A549 (cell line): ENCODE data around the gene RIPPLY3.

ENCODE experiments used
- CHD2 ChIP-seq: fragments of 150-350 bp; IDR thresholded peaks from 2 replicates; pipeline ENCODE4 v1.6.1; 2014; ENCODE audit warnings: low read length; ENCODE audit not compliant: partially characterized antibody
- EP300 ChIP-seq, 2 experiments: fragments of >200 bp; sonication (Bioruptor Twin); formaldehyde crosslinking; IDR thresholded peaks; 2 replicates in 1 of 2; 3 replicates in 1 of 2; pipeline ENCODE4 v1.6.1; 2016 to 2017
- FOSL2 ChIP-seq, 2 experiments: fragments of 450-650 bp in 1 of 2; fragments of >200 bp in 1 of 2; sonication (Bioruptor Twin) in 1 of 2; formaldehyde crosslinking; IDR thresholded peaks; 2 replicates each; pipeline versions ENCODE4 v1.5.0 to v1.6.1; 2016 to 2020; ENCODE audit warnings: mild to moderate bottlenecking in 1 of 2, moderate library complexity in 1 of 2
- JUNB ChIP-seq: fragments of >200 bp; sonication (Bioruptor Twin); formaldehyde crosslinking; IDR thresholded peaks from 2 replicates; pipeline ENCODE4 v1.6.1; 2016
- MYC ChIP-seq: IDR thresholded peaks from 2 replicates; pipeline ENCODE4 v1.6.1; 2012; ENCODE audit warnings: mild to moderate bottlenecking, inconsistent platforms, low read length, improper control_type of control experiment, borderline replicate concordance
- RAD21 ChIP-seq, 2 experiments: fragments of >200 bp in 1 of 2; sonication (Bioruptor Twin) in 1 of 2; formaldehyde crosslinking in 1 of 2; IDR thresholded peaks in 1 of 2; conservative IDR thresholded peaks in 1 of 2; 2 replicates in 1 of 2; 3 replicates in 1 of 2; pipeline ENCODE4 v1.6.1; 2012 to 2018; ENCODE audit warnings: inconsistent platforms in 1 of 2
- TF ChIP-seq, protein P1 (sequence below): fragments of >200 bp; sonication (Bioruptor Twin); formaldehyde crosslinking; IDR thresholded peaks from 3 replicates; pipeline ENCODE4 v1.5.1; 2016
- TF ChIP-seq, protein P2 (sequence below): fragments of 150-350 bp; IDR thresholded peaks from 2 replicates; pipeline ENCODE4 v1.6.1; 2014; ENCODE audit warnings: low read depth, mild to moderate bottlenecking, low read length
- TF ChIP-seq, protein P3 (sequence below): fragments of 200-600 bp; sonication (generic); IDR thresholded peaks from 2 replicates; pipeline ENCODE4 v1.6.1; 2016; ENCODE audit warnings: antibody characterized with exemption, mild to moderate bottlenecking, moderate library complexity

DNA sequence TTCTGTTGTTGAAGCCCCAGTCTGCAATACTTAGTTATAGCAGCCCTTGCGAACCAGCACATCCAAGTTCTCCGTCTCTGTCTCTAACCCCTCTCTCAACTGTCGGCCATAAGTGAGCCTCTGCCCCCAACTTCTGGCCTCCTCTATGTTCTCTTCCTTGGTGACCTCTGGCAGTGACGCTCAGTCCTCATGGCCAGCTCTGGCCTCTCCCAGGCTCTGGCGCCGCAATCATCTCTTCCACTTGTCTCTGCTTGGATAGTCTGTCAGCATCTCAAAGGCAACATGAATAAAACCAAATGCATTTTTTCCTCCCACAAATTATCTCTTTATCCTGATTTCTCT lies 31.7 kb upstream of the RIPPLY3 start:
- TF ChIP-seq, protein P1, sequence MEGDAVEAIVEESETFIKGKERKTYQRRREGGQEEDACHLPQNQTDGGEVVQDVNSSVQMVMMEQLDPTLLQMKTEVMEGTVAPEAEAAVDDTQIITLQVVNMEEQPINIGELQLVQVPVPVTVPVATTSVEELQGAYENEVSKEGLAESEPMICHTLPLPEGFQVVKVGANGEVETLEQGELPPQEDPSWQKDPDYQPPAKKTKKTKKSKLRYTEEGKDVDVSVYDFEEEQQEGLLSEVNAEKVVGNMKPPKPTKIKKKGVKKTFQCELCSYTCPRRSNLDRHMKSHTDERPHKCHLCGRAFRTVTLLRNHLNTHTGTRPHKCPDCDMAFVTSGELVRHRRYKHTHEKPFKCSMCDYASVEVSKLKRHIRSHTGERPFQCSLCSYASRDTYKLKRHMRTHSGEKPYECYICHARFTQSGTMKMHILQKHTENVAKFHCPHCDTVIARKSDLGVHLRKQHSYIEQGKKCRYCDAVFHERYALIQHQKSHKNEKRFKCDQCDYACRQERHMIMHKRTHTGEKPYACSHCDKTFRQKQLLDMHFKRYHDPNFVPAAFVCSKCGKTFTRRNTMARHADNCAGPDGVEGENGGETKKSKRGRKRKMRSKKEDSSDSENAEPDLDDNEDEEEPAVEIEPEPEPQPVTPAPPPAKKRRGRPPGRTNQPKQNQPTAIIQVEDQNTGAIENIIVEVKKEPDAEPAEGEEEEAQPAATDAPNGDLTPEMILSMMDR = no peak
- TF ChIP-seq, protein P2, sequence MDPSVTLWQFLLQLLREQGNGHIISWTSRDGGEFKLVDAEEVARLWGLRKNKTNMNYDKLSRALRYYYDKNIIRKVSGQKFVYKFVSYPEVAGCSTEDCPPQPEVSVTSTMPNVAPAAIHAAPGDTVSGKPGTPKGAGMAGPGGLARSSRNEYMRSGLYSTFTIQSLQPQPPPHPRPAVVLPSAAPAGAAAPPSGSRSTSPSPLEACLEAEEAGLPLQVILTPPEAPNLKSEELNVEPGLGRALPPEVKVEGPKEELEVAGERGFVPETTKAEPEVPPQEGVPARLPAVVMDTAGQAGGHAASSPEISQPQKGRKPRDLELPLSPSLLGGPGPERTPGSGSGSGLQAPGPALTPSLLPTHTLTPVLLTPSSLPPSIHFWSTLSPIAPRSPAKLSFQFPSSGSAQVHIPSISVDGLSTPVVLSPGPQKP = no peak
- TF ChIP-seq, protein P3, sequence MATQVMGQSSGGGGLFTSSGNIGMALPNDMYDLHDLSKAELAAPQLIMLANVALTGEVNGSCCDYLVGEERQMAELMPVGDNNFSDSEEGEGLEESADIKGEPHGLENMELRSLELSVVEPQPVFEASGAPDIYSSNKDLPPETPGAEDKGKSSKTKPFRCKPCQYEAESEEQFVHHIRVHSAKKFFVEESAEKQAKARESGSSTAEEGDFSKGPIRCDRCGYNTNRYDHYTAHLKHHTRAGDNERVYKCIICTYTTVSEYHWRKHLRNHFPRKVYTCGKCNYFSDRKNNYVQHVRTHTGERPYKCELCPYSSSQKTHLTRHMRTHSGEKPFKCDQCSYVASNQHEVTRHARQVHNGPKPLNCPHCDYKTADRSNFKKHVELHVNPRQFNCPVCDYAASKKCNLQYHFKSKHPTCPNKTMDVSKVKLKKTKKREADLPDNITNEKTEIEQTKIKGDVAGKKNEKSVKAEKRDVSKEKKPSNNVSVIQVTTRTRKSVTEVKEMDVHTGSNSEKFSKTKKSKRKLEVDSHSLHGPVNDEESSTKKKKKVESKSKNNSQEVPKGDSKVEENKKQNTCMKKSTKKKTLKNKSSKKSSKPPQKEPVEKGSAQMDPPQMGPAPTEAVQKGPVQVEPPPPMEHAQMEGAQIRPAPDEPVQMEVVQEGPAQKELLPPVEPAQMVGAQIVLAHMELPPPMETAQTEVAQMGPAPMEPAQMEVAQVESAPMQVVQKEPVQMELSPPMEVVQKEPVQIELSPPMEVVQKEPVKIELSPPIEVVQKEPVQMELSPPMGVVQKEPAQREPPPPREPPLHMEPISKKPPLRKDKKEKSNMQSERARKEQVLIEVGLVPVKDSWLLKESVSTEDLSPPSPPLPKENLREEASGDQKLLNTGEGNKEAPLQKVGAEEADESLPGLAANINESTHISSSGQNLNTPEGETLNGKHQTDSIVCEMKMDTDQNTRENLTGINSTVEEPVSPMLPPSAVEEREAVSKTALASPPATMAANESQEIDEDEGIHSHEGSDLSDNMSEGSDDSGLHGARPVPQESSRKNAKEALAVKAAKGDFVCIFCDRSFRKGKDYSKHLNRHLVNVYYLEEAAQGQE = no peak
- TF ChIP-seq FOSL2 (IDR thresholded peaks at IDR 0.05) (no peak), FOSL2 (CRISPR knock-in tag; IDR thresholded peaks at IDR 0.05) (no peak), EP300 (IDR thresholded peaks at IDR 0.05) (no peak), JUNB (no peak), RAD21 (conservative IDR thresholded peaks at IDR 0.05 in 1 of 2, IDR thresholded peaks at IDR 0.05 in 1 of 2) (no peak), MYC (no peak), CHD2 (no peak)
